A673 (cell line): ENCODE results near the gene LCE3D.

Experiments
- EZH2 ChIP-seq: fragments of 200-600 bp; sonication (generic); IDR thresholded peaks from 2 replicates; pipeline ENCODE4 v1.6.1; 2017; ENCODE audit warnings: borderline replicate concordance, low read depth, mild to moderate bottlenecking, mixed read lengths, antibody characterized with exemption, low read length; ENCODE audit not compliant: poor library complexity, severe bottlenecking
- TF ChIP-seq, protein P1 (sequence below): fragments of 300-800, 200-600 bp; sonication (generic); conservative IDR thresholded peaks from 2 replicates; pipeline ENCODE4 v1.5.1; 2017; ENCODE audit warnings: low read depth, mild to moderate bottlenecking, antibody characterized with exemption, low read length, moderate library complexity, mixed read lengths

GRCh38 chr1:152613511-152613910, 33.2 kb upstream of the LCE3D start, which contains the start of gene LCE3B:
- TF ChIP-seq, protein P1, sequence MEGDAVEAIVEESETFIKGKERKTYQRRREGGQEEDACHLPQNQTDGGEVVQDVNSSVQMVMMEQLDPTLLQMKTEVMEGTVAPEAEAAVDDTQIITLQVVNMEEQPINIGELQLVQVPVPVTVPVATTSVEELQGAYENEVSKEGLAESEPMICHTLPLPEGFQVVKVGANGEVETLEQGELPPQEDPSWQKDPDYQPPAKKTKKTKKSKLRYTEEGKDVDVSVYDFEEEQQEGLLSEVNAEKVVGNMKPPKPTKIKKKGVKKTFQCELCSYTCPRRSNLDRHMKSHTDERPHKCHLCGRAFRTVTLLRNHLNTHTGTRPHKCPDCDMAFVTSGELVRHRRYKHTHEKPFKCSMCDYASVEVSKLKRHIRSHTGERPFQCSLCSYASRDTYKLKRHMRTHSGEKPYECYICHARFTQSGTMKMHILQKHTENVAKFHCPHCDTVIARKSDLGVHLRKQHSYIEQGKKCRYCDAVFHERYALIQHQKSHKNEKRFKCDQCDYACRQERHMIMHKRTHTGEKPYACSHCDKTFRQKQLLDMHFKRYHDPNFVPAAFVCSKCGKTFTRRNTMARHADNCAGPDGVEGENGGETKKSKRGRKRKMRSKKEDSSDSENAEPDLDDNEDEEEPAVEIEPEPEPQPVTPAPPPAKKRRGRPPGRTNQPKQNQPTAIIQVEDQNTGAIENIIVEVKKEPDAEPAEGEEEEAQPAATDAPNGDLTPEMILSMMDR, result no peak
- no peak for TF ChIP-seq EZH2
